NCI-H2081 treated with DMSO at 0.1 percent for 48 hours (cell line): ENCODE measurements around the gene HPN.
"Not testable (repeated sequence)": the region's sequence is repeated elsewhere in the genome, so short reads cannot be mapped to it uniquely, and the experiment has no call there.

Source experiments
- DNase-seq: peaks from one replicate; lab custom pipeline; 2025; lab: John Stamatoyannopoulos, UW

HPN gene

GRCh38 chr19:35027851-35028599, 13.5 kb upstream of the HPN start:
- no peak for DNase-seq

- not testable (repeated sequence) for DNase-seq
These were observed 13.0 kb upstream of the HPN start for GRCh38 chr19:35028600-35028885.

DNA sequence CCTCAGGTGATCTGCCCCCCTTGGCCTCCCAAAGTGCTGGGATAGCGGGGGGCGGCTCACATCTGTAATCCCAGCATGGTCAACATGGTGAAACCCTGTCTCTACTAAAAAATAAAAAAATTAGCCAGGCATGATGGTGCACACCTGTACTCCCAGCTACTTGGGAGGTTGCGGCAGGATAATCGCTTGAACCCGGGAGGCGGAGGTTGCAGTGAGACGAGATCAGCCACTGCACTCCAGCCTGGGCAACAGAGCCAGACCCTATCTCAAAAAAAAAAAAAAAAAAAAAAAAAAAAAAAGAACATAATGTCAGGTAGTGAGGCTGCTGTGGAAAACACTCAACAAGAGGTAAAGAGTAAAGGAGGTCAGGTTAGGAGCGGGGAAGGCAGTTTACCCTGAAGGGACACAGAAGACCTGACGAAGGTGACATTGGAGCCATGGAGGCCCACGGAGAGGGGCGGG, 12.2 kb upstream of the HPN start:
- DNase-seq, result not testable (repeated sequence)

DNA sequence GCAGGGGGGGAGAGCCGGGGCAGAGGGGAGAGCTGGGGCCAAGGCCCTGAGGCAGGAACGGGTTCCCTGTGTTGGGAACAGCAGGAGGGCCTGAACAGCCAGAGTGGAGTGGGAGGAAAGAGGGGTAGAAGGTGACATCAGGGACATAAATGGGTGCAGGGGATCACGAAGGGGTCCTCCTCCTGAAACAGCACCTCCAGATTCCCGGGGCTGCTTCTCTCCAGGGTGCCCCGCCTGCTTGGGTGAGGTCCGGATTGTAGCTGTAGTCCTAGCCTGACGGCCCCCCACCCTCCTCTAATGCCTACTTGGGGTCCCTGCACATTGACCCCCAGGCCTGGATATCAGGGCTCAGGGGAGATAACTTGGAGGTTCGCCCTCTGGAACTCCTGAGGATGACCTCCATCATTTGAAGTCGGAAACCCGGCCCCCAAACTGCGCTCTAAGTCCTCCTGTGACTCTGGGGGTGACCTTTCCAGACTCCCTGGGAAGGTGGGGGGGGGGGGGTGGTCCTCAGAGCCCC, 11.7 kb upstream of the HPN start:
- DNase-seq, result no peak

DNA sequence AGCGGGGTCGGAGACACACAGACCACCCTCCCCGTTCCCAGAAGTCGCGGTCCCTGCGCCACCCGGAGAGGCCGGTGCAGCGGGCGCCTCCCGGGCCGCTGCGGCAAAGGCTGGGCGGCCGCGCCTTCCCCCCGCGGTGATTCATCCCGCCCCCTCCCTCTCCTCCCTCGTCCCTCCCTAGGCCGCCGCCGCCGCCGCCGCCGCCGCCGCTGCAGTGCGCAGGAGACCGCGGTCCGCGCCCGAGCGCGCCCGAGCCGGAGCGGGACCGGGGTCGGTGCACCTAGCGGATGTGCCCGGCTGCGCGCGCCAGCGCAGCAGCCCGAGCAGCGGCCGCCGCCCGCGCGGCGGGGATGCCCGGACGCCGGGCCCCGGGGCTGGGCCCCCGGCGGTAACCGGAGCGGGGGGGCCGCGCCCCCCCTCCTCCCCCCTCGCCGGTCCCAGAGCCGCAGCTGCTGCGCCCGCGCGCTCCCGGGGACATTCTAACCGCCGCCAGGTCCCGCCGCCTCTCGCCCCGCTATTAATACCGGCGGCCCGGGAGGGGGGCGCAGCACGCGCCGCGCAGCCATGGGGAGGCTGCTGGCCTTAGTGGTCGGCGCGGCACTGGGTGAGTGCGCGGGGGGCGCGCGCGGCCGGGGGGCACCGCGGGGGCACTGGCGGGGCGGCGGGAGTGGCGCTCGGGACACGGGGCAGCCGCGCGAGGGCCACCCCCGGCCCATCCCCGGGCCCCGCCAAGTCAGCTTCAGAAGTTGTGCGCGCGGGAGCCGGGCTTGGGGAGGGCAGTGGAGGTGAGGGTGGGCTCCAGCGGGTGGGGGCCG, 11.1 kb upstream of the HPN start, which contains the start of gene SCN1B:
Gene SCN1B, plus strand, starts transcription at position 214 of the 815 bp plus-strand sequence. Its CDS starts 351 bp downstream, at position 565.
- DNase-seq, result no peak

DNA sequence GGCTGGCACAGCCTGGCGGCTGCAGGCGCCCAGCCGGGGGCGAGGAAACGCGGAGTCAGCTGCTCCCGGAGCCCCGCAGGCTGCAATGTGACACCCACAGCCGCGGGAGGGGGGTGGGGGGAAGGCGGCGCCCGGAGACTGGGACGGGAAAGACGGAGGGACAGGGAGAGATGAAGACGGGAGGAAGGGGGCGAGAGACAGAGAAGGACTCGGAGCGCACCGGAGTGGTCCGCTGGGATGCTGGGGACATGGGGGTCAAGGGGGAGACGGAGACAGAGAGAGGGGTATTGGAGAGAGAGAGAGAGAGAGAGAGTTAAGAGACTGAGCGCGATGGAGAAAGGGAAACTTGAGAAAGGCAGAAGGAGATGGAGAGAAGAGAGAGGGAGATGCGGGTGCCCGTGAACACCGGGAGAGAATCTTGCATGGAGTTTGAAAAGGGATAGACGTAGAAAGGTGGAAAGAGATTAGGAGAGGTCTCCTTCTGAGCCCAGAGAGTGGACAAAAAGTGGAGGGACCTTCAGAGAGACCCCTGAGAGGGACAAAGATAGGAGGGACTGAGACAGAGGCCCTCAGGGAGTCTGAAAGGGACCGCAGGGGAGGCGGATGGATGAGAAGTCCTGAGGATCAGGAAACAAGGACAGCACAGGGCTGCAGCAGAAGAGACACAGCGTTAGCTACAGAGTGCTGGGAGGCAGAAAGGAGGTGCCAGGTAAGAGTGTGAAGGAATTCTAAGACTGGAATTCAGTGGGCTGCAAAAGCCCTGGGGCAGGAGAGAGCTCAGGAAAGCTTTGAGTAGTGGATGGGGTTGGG, 10.2 kb upstream of the HPN start:
- DNase-seq, result no peak

- DNase-seq, result no peak
These were observed 9.1 kb upstream of the HPN start for GRCh38 chr19:35032356-35032865.

GRCh38 chr19:35033067-35034004, 8.2 kb upstream of the HPN start:
- no peak for DNase-seq

DNA sequence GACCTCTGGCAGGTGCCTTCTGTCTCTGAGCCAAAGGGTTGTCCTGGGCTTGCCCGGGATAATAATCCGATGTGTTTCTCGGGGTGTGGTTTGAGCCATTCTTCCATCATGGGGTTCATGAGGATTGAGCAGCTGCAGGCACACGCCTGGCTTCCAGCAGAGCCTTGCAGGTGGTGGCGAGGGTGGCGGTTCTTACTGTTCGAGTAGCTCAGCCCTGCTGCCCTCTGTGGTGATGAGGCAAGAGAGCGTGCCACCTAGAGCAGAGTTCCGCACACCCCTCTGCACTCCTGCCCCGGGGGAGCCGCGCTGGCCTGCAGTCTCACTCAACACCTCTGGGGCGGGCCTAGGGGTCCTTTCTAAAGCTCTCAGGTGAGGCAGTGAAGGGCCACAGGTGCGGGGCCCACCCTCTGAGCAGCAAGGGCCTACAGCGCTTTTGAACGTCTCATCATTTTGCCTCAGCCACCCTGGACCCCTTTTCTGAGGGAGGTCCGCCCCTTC, 7.5 kb upstream of the HPN start:
- no peak for DNase-seq

DNA sequence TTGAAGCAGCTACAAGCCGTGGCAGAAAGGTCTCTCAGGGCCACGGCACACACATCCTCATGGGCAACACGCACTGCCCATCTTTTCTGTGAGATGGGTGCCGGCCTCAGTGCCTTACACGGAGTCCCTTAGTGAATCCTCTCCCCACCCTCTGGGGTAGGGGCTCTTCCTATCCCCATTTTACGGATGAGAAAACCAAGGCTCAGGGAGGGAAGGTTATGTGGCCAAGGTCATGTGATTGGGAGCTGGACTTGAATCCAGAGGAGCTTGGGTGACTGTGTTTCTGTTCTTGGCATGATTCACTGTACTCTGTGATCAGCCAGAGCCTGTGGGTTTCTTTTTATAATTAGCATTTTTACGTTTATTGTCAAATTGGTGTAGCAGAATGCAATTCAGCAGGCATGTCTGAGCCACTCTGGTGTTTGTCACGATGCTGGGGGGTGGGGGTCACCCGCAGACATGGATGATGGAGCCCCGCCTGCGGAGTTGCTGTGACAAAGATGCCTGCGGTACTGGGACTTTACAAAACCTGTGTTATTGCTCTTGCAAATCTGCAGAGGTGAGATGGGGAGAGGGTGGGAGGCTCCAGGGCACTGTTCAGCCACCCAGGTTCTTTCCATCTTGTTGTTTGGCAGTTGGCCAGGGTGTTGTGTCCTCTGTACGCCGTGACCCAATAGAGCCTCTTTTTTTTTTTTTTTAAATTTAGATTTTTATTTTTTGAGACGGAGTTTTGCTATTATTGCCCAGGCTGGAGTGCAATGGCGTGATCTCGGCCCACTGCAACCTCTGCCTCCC, 6.7 kb upstream of the HPN start:
- no peak for DNase-seq

GRCh38 chr19:35037716-35038622, 3.6 kb upstream of the HPN start:
- DNase-seq, result no peak

- no peak for DNase-seq
These were observed 2.7 kb upstream of the HPN start for GRCh38 chr19:35038623-35039512.

DNA sequence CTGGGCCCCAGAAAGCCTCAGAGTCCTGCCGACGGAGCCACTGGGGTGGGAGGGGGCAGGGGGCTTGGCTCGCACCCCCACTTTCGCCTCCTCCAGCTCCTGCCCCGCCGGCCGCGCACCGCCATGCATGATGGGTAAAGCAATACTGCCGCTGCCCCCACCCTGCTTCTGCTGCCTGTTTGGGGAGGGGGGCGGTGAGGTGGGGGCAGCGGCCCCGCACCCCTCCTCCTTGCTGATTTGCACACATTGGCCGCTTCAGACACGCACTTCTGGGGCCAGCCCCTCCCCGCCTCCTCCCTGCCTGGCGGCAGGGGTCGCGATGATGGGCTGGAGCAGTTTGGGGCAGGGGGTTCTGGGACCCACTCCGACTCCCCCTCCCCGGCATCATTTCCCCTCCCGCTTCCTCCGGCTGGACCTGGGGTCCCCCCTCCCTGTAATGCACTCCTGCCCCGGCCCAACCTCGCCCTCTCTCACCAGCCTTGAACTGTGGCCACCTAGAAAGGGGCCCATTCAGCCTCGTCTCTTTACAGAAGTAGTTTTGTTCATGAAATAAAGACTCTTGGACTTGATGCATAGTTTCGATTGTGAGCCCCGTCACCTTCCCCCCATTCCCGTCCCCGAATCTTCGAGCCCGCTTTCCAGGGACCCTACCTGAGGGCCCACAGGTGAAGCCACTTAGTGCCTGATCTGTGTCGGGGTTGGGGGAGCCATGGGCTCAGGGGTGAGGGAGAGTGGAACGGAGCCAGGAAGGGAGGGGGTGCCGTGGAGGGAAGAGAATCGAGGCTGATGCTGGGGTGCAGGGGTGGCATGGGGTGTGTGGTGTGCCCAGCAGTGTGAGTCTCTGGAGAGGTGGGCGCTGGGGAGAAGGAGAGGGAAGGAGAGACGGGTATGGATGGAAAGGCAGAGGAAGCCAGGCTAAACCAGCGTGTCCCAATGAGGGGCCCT, 1.4 kb upstream of the HPN start:
- DNase-seq, result no peak

DNA sequence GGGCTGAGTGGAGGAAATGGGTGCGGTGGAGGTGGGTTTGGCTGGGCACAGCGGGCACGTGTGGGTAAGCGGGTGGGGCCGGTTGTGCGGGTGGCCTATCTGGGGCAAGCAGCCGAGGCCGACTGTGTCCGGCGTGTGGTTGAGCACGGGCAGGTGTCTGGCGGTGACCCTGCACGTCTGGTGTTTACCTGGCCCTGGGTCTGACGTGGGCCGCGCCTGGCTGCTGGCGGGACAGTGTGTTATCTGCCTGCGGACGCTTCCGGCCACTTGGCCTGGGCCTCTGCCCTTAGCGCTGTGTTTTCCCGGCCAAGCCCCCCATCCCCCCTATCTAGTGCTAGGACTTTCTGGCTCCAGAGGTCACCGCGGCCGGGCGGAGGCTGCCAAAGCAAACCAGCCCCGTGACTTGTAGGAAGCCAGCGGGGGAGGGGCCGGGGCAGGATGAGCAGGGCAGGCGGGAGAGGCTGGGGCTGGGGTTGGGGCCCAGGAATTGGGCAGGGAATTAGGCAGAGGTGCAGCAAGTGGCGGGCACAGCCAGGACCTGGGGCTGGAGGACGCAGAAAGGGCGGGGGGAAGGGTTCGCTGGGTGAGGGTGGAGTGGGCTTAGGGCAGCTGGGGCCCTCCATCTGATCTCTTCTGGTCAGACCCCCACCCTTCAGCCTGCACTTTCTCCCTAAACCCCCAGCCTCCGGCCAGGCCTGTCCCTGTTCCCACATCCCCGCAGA, 534 bp upstream of the HPN start:
- no peak for DNase-seq

DNA sequence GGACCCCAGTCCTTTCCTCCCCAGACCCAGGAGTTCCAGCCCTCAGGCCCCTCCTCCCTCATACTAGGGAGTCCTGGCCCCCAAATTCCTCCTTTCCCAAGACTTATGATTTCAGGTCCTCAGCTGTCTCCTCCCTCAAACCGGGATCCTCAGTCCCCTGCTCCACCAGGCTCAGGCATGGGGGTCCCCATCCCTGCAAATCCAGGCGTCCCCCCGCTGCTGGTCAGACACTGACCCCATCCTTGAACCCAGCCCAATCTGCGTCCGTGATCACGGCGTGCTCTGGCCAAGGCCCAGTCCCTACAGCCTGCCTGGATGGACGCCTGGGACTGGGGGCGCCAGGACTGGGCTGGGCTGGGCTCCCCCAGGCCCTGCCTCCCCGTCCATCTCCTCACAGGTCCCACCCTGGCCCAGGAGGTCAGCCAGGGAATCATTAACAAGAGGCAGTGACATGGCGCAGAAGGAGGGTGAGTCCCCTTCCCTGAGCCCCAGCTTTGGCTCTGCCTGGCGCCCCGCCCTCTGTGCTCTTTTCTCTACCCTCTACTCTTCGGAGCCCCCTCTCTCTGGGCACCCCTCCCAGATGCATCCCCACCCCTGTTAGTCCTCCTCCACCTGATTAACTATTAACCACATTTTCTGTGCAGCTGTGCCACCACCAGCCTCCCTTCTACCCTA, 672 bp downstream of the HPN start:
- DNase-seq, result no peak
